Endometrial microvascular endothelial cells (primary cell): ENCODE results near the gene COA4. TPM values are rescaled to one million over a fixed set of nuclear protein-coding genes. Genes with fewer than 3 reads are reported as not detected.

ENCODE experiments used
- in situ Hi-C: cut with HindIII; loops from 2 replicates; pipeline ENCODE4 v1.10.0; 2017; ENCODE audit warnings: low sequenced_read_pairs, low pct_unique_long_range_greater_than_20kb; ENCODE audit errors: inconsistent ontology term
- total RNA-seq: library from RNA; depleted of rRNA; stranded (reverse); fragments of >200 nt; gene quantifications from one replicate; pipeline ENCODE4 v1.2.3, GENCODE V29; 2015; ENCODE audit errors: inconsistent ontology term

Gene COA4
- total RNA-seq, 1 donor from 2014 or later = 107 TPM

- in situ Hi-C loops = no loop called here
Measured at GRCh38 chr11:73869332-73869949, 7.2 kb downstream of the COA4 start.

GRCh38 chr11:73866586-73866996 is 10.1 kb downstream of the COA4 start:
- in situ Hi-C loops = no loop called here

GRCh38 chr11:73866095-73866579 is 10.5 kb downstream of the COA4 start:
- in situ Hi-C loops = no loop called here

GRCh38 chr11:73862986-73863385 is 13.7 kb downstream of the COA4 start:
- in situ Hi-C loops = no loop called here

GRCh38 chr11:73860202-73860601 is 16.4 kb downstream of the COA4 start:
- in situ Hi-C loops = no loop called here

- in situ Hi-C loops = no loop called here
Measured at GRCh38 chr11:73859671-73860070, 17.0 kb downstream of the COA4 start.

GRCh38 chr11:73856031-73856567 is 20.5 kb downstream of the COA4 start:
- in situ Hi-C loops = no loop called here

GRCh38 chr11:73854680-73855079 is 22.0 kb downstream of the COA4 start:
- in situ Hi-C loops = no loop called here

GRCh38 chr11:73852049-73852448 is 24.6 kb downstream of the COA4 start:
- in situ Hi-C loops = no loop called here

GRCh38 chr11:73851046-73851764 is 25.4 kb downstream of the COA4 start:
- in situ Hi-C loops = no loop called here

GRCh38 chr11:73839123-73839457 is 37.6 kb downstream of the COA4 start:
- in situ Hi-C loops = no loop called here

GRCh38 chr11:73838443-73839122 is 38.1 kb downstream of the COA4 start:
- in situ Hi-C loops = no loop called here

- in situ Hi-C loops = no loop called here
Measured at GRCh38 chr11:73833067-73833466, 43.6 kb downstream of the COA4 start.

GRCh38 chr11:73830261-73830660 is 46.4 kb downstream of the COA4 start:
- in situ Hi-C loops = no loop called here

Other genes with a start within 250 kb of the COA4 start
- not detected for gene PLEKHB1, start 230.3 kb downstream of the COA4 start, total RNA-seq
- 116 TPM for gene RAB6A, start 115.8 kb downstream of the COA4 start, total RNA-seq
- gene MRPL48, start 89.0 kb downstream of the COA4 start, total RNA-seq = 25.8 TPM
- 14.2 TPM for gene PAAF1, start 153 bp upstream of the COA4 start, total RNA-seq
- gene DNAJB13, start 74.2 kb upstream of the COA4 start, total RNA-seq = not detected
- 0.74 TPM for gene UCP2, start 106.0 kb upstream of the COA4 start, total RNA-seq
- gene UCP3, start 132.2 kb upstream of the COA4 start, total RNA-seq = 0.37 TPM